ENCODE data around the gene CPHXL.

The CPHXL gene

GRCh38 chr16:75702242-75702641 lies 24.0 kb downstream of the CPHXL start:
- DNase-seq (ENCODE audit: low read depth in 1 of 2, low spot score in 1 of 2) = no peak

GRCh38 chr16:75701361-75701760 lies 24.9 kb downstream of the CPHXL start, which contains the start of gene DUXB:
TSS of gene DUXB (minus strand) at chr16:75701461. CDS start at chr16:75701418, 43 bp downstream.
- DNase-seq (ENCODE audit: low read depth in 1 of 2, low spot score in 1 of 2) = no peak

DNA sequence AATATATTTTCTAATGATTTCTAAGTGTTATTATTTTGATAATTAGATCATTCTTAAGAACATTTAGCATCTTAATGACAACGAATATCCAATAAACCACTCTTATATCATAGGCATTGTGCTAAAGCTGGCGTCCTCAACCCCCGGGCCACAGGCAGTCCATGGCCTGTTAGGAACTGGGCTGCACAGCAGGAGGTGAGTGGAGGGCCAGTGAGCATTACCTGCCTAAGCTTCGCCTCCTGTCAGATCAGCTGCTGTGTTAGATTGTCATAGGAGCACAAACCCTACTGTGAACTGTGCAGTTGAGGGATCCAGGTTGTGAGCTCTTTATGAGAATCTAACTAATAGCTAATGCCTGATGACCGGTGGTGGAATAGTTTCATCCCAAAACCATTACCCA lies 28.7 kb downstream of the CPHXL start:
- DNase-seq (ENCODE audit: low read depth in 1 of 2, low spot score in 1 of 2) = no peak

DNA sequence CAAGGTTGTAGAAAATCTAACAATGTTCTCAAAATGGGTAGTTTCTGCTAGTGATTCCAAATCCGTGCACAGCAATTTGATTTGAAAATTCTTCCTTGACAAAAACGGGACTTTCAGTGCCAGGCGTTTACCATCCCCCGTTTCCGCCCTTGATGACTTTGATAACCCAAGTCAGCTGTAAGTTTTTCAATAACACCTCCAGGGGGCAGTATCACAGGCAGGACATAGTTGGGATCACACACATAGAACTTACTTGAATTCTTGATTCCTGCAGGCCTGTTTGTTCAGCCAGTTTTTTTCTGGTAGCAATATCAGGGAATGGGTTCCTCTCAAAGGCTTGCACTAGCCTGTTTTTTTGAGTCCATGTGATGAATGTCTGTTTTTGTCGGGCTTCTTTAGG lies 30.6 kb downstream of the CPHXL start:
- no peak for DNase-seq (ENCODE audit: low read depth in 1 of 2, low spot score in 1 of 2)

DNA sequence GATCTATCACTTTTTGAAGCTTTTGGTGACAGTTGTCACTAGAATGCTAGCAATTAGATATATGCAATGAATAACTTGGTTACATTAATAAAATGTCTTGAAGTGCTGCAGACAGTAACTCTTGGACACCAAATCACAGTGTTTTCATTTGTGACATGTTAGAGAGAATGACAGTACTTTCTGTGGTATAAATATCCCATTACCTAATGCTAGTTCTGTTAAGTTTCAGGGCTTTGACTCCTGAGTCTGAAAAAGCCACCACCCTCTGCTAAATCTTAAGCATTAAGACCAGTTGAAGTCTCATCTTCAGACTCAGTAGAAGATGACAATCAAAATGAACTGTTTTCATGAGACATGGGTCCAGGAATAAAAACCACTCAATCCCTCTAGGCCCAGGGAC lies 38.9 kb downstream of the CPHXL start:
- no peak for DNase-seq (ENCODE audit: low read depth in 1 of 2, low spot score in 1 of 2)

DNA sequence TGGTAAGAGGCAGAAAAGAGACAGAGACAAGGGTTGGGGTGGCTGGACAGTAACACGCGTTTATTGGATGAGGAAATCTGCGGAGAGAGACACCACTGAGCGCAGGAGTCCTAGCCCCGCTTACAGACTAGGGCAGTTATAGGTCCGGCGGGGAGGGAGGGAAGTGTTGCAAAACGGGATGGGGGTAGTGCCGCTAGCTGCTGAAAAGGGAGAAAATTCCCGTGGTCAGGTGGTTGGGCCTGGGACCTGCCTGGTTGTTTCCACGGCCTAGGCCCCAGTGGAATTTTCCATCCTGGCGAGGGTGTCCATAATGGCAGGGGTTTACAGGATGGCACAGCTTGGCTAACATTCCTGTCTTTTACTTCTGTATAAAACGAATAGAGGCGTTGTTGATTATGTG lies 44.0 kb downstream of the CPHXL start:
- no peak for DNase-seq (ENCODE audit: low read depth in 1 of 2, low spot score in 1 of 2)

GRCh38 chr16:75679366-75679765 lies 46.9 kb downstream of the CPHXL start:
- no peak for DNase-seq (ENCODE audit: low read depth in 1 of 2, low spot score in 1 of 2)

GRCh38 chr16:75676909-75677308 lies 49.4 kb downstream of the CPHXL start, which contains the start of gene CPHXL2:
TSS of gene CPHXL2 (minus strand) at chr16:75677009. CDS start at chr16:75676999, 10 bp downstream.
- no peak for DNase-seq (ENCODE audit: low read depth in 1 of 2, low spot score in 1 of 2)

DNA sequence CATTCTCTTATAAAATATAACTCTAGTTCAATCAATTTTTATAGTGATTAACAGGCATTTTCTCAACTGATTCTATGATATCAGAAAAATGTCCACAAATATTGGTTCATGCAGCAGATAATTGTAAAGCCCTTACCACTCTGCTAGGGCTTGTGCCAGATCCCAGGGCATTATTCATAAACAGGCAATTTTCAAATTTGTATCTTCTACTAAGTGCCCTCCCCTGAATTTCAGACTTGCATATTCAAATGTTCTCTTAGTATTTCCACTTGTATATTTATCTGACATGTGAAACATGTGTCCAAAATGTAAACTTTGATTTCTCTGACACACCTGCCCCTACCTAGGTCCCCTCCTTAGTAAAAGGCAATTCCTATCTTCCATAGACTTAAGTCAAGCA lies 58.8 kb downstream of the CPHXL start:
- DNase-seq (ENCODE audit: low read depth in 1 of 2, low spot score in 1 of 2) = no peak

All from activated T-helper 1 cell treated with anti-CD3 and anti-CD28 coated beads, Interleukin-2, amount 50 U/mL, for 16 hours (primary cell).